ENCODE results near the gene GLIS2.

The GLIS2 gene

DNA sequence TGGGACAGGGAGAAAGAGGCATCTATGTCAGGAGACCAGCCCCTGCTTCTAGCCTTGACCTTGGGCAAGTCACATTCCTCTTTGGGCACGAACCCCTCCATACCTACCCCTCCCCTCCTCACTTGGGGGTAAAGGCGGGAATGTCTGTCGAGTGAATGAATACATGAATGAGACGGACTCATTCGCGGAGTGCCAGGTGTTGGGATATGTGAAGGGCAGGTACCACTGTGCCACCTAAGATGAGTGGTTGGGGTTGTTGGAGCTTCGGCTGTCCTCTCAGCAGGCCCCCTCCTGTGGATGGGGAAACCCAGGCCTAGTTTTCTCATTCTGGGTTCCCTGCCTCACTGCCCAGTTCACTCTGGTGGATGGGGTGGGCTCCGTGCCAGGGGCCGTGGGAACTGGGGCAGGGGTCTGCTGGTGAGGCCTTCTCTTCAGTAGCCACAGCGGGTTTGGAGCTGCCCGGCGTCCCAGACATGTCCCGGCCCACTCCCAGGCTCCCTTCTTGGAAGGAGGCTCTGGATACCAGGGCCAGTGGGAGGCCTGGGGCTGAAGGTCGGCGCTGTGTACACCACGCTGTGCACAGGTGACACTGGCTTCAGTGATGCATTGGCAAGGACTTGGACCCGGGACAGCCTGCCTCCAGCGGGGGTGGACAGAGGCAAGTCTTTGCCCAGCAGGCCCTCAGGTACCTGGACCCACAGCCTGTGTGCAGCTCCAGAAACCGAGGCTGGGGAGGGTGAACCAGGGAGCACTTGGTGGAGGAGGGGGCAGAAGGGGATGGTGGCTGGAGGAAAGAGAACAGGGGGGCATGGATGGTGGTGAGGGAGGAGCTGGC lies 5.6 kb downstream of the GLIS2 start:
- TF ChIP-seq GATA3 (IDR thresholded peaks at IDR 0.05; ENCODE audit: low read depth, low read length) = no peak
- TF ChIP-seq GATA2 (IDR thresholded peaks at IDR 0.05; ENCODE audit: low read depth, low read length) = no peak

- no peak for TF ChIP-seq GATA2 (IDR thresholded peaks at IDR 0.05; ENCODE audit: low read depth, low read length)
- TF ChIP-seq GATA3 (IDR thresholded peaks at IDR 0.05; ENCODE audit: low read depth, low read length) = no peak
These were observed 6.5 kb downstream of the GLIS2 start for GRCh38 chr16:4322121-4323052.

- TF ChIP-seq GATA3 (IDR thresholded peaks at IDR 0.05; ENCODE audit: low read depth, low read length) = no peak
- TF ChIP-seq GATA2 (IDR thresholded peaks at IDR 0.05; ENCODE audit: low read depth, low read length) = no peak
These were observed 7.4 kb downstream of the GLIS2 start for GRCh38 chr16:4323071-4323844.

DNA sequence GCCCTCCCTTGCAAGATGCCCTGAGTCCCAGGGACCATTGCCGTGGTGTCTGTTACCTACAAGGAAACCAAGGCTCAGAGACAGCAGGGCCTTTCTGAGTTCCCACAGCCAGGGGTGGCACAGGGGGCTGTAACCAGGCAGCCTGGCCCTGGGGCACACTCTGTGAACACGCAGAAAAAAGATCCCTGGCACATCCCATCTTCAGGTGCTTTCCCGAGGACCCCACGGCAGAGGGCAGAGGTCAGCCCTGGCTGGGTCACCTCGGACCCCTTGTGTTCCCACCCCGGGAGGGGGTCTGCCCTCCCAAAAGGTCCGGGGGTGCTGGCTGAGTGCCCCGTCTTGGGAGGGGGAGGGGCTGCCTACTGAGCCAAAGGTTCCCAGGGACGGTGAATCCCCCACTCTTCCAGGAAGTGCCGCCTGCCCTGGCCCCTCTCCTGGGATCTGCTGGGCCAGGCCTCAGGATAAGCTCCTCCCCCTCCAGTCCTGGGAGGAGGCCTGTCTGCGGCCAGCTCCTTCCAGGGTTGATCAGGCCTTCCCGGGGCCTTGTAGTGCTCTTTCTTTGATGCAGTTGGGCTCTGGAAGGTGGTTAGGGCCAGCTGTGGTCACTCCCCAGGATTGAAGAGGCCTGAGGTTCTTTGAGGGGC lies 8.1 kb downstream of the GLIS2 start:
- TF ChIP-seq GATA2 (IDR thresholded peaks at IDR 0.05; ENCODE audit: low read depth, low read length) (no peak), GATA3 (IDR thresholded peaks at IDR 0.05; ENCODE audit: low read depth, low read length) (no peak)

GRCh38 chr16:4324492-4325252 lies 8.8 kb downstream of the GLIS2 start:
- TF ChIP-seq GATA2 (IDR thresholded peaks at IDR 0.05; ENCODE audit: low read depth, low read length) (no peak), GATA3 (IDR thresholded peaks at IDR 0.05; ENCODE audit: low read depth, low read length) (no peak)

- TF ChIP-seq GATA3 (IDR thresholded peaks at IDR 0.05; ENCODE audit: low read depth, low read length) = no peak
- no peak for TF ChIP-seq GATA2 (IDR thresholded peaks at IDR 0.05; ENCODE audit: low read depth, low read length)
These were observed 9.4 kb downstream of the GLIS2 start for GRCh38 chr16:4325253-4325758.

GRCh38 chr16:4327386-4328045 lies 11.6 kb downstream of the GLIS2 start:
- TF ChIP-seq GATA2 (IDR thresholded peaks at IDR 0.05; ENCODE audit: low read depth, low read length) = no peak
- no peak for TF ChIP-seq GATA3 (IDR thresholded peaks at IDR 0.05; ENCODE audit: low read depth, low read length)

- TF ChIP-seq GATA2 (IDR thresholded peaks at IDR 0.05; ENCODE audit: low read depth, low read length) (no peak), GATA3 (IDR thresholded peaks at IDR 0.05; ENCODE audit: low read depth, low read length) (no peak)
These were observed 12.3 kb downstream of the GLIS2 start for GRCh38 chr16:4328046-4328781.

GRCh38 chr16:4328782-4329775 lies 13.2 kb downstream of the GLIS2 start:
- TF ChIP-seq GATA2 (IDR thresholded peaks at IDR 0.05; ENCODE audit: low read depth, low read length) (no peak), GATA3 (IDR thresholded peaks at IDR 0.05; ENCODE audit: low read depth, low read length) (no peak)

DNA sequence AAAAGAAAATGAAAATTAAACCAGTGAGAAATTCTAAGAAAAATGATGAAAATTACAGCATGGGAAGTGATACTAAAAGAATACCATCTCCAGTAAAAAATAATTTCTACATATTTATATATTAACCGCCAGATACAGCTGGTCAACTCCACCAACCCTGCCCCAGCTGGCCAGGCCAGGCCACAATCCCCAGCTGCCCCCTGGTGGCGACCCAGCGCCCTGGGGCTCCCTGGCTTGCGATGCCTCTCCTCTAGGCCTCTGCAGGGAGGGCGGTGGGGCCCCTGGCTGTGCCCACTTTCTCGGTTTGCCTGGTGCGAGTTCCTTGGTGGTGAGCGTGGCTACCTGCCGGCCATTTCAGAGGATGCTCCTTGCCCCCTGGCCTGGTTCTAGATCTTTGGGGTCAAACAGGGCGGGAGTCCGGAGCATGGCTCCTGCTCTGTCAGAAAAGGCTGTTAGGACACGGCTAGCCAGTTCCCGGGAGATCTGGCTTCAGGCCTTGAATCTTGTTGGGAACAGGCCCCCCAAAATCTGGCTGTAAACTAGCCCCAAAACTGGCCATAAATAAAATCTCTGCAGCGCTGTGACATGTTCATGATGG lies 14.5 kb downstream of the GLIS2 start:
- TF ChIP-seq GATA3 (IDR thresholded peaks at IDR 0.05; ENCODE audit: low read depth, low read length) (no peak), GATA2 (IDR thresholded peaks at IDR 0.05; ENCODE audit: low read depth, low read length) (no peak)

Data from SH-SY5Y (cell line).